ENCODE data around the gene KATNB1.
"Not testable (repeated sequence)": the region's sequence is repeated elsewhere in the genome, so short reads cannot be mapped to it uniquely, and the experiment has no call there.

KATNB1 gene

GRCh38 chr16:57745768-57746167, 10.2 kb downstream of the KATNB1 start:
- DNase-seq = no peak

DNA sequence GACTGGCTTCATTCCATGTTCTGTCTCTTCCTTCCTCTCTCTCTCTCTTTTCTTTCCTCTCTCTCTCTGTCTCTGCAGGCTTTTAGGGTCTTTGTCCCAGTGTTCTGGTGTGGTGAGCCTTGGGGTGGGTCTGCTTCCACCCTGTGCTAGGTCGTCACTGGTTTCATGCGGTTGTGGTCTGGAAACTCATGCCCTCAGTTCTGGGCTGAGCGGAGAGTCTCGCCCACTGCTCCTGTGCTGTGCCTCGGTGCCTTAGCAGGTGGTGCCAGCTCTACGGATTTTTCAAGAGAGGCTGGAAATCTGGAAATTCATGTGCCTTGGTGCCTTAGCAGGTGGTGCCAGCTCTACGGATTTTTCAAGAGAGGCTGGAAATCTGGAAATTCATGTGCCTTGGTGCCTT, 10.7 kb downstream of the KATNB1 start:
- not testable (repeated sequence) for DNase-seq

DNA sequence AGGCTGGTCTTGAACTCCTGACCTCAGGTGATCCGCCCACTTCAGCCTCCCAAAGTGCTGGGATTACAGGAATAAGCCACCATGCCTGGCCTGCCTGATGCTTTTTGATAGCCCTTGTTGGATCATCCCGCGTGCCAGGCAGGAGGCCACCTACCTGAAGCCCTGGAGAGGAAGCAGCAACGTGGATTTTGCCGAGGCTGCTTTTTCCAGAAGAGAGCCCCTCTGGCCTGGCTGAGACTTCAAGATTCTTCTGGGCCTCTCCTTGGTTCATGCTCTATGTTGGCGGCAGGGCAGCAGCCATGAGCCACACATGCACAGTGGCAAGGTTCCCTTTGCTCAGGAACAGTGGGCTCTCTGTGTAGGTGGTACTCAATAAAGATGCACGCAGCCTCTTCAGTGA, 11.5 kb downstream of the KATNB1 start:
- DNase-seq = no peak

DNA sequence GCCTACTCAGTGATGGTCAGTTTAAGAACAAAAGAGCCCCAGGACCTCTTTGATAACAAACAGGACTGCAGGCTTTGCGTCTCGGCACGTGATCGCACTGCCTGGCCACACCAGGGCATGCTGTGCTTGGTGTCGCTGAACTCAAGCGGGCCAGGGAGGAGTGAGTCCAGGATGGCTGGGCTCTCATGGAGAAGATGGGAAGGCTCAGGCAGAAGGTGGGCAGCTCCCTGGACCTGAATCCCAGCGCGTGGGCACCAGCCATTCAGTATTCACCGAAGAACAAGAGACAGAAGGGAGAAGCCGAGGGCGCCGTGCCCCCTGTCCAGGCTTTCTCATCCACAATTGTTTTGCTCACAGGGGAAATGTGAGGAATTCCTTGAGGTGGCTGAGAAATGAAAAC, 11.9 kb downstream of the KATNB1 start:
- no peak for DNase-seq

- DNase-seq = no peak
Measured at GRCh38 chr16:57747996-57748395, 12.4 kb downstream of the KATNB1 start.

DNA sequence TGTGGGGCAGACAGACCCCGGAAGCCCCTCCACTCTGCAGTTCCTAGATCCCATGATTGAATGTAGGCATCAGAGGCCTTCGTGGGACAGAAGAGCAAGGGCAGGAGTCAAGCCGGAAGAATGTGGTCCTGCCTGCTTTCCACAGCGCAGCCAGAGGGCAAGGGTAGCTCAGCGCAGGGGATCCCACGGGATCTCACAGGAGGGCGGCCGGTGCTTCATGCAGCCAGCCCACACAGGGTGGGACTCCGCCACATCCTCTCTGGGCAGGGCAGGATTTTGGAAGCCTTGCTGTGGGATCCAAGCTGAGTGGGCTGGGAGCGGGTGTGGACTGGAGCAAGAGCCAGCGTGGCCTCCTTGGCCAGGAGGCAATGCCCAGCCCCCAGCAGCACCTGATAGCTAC, 13.0 kb downstream of the KATNB1 start:
- DNase-seq = no peak

GRCh38 chr16:57749101-57749692, 13.6 kb downstream of the KATNB1 start:
- DNase-seq = no peak

- DNase-seq = no peak
Measured at GRCh38 chr16:57749856-57750452, 14.4 kb downstream of the KATNB1 start.

GRCh38 chr16:57750796-57751538, 15.4 kb downstream of the KATNB1 start:
- DNase-seq = no peak

GRCh38 chr16:57751539-57752202, 16.1 kb downstream of the KATNB1 start:
- DNase-seq = no peak

- DNase-seq = no peak
Measured at GRCh38 chr16:57752203-57752580, 16.6 kb downstream of the KATNB1 start.

GRCh38 chr16:57752581-57753447, 17.2 kb downstream of the KATNB1 start:
- no peak for DNase-seq

GRCh38 chr16:57753448-57754353, 18.1 kb downstream of the KATNB1 start:
- DNase-seq = peak; percentile 36

DNA sequence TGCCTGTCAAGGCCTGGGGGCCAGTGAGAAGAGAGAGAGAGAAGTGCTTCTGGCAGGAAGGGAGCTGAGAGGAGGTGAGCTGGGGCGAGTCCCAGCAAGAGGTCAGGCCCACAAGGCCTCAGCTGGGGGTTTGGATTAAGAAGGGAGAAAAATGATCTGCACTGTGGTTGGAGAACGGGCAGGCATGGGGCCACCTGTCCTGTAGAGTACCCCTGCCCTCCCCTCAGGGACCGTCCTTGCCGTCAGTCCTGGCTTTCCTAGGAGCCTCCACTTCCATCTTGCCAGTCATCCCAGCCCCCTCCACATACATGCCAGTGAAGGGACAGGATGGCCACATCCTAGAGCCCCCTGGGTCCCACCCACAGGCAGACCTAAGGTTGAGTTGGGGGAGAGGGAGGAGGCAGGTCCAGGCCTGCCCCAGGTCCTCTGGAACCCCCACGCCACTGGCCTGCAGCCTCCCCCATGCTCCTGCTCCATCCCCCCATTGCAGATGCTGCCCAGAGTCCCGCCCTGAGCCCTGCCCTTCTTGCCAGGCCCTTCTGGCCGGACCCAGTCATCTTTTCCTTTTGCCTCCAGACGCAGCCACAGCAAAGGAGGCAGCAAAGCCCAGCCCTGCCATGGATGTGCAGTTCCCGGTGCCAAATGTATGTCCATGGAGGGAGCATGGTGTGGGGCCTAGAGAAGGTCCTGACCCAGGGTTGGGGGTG, 18.9 kb downstream of the KATNB1 start:
- DNase-seq = peak; percentile 37

DNA sequence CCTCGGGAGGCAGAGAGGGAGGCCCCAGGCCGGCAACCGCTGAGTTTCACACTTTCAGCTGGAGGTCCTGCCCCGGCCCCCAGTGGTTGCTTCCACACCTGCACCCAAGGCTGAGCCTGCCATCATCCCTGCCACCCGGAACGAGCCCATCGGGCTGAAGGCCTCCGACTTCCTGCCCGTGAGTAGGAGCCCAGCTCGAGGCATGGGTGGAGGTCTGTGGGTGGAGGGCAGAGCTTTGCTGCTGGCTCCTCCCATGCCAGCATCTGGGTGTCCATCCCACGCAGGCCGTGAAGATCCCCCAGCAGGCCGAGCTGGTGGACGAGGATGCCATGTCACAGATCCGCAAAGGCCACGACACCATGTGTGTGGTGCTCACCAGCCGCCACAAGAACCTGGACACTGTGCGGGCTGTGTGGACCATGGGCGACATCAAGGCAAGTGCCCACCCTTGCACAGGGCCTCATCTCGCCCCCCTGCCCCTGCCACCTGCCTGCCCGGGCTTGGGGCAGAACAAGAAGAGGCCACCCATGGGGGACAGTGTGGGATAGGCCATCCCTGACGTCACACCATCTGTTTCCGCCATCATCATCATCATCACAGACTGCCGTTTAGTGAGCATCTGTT, 19.6 kb downstream of the KATNB1 start:
- DNase-seq = no peak

DNA sequence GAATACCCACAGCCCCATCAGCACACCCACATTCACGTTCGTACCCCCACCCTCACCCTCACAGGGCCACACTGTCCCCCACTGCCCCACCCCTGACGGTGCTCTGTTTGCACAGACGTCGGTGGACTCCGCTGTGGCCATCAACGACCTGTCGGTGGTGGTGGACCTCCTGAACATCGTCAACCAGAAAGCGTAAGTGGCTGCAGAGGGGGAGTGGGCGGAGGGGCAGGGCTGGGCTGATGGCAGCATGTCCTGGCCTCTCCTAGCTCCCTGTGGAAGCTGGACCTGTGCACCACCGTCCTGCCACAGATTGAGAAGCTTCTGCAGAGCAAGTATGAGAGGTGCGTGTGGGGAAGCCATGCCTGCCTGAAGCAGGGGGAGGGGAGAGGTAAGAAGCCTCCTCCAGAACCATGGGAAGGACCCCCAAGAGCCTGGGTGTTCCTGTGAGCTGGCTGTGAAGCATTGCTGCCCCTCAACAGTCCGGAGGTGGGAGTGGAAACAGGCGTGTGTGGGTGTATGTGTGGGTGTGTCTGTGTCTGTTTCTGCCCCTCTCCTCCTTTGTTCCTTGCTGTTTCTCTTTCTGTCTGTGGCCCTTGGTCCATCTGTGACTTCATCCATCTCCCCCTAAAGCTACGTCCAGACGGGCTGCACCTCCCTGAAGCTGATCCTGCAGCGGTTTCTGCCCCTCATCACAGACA, 20.3 kb downstream of the KATNB1 start:
- DNase-seq = peak; percentile 34

GRCh38 chr16:57756424-57757325, 21.1 kb downstream of the KATNB1 start:
- DNase-seq = peak; percentile 44

DNA sequence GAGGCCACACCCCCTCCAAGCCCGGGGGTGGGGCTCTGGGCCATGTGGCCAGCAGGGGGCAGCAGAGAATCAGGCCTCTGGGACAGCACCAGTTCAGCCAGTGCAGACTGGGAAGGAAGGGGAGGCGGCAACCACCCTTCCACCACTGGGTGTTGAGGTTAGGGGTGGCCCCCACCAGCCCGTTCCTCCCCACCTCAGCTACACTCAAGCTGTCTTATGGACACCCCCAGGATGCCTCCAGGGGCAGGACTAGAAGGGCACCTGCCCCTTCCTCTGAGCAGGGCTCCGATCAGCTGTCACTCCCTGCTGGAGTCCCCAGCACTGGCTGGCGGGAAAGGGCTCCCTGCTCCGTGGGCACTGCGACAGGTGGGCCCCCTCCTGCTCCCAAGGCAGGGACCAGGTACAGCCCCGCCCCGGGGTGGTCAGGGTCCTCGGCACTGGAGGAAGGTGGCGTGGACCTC, 21.8 kb downstream of the KATNB1 start:
- peak; percentile 91 for DNase-seq

GRCh38 chr16:57757883-57758282, 22.3 kb downstream of the KATNB1 start:
- peak; percentile 37 for DNase-seq

Data from right forelimb (tissue), 1 donor.